ENCODE data around the gene CAP2.

DNA sequence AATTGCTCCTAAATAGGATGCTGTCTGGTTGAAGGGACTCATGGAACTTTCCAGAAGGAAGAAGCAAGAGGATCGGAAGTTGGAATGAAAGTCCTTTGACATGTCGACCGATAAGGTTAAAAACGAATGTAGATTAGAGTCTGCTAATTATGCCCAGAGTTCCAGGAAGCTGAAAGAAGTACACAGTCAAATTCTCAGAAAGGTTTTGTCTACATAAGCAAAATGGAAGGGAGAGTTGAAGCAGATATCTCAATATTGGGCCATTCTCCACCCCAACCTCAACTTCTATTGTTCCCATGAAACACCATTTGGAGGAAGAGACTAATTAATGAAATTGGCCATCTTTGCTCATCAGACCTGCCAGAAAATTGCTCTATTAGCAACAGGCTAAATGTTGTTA lies 64.0 kb downstream of the CAP2 start:
- no peak for TF ChIP-seq POLR2A (IDR thresholded peaks at IDR 0.05; ENCODE audit: low read length)
- no peak for TF ChIP-seq GATA1 (IDR thresholded peaks at IDR 0.05; ENCODE audit: low read depth, low read length)

Data from erythroblast (primary cell).